ENCODE measurements around the gene ZCCHC2. TPM values are rescaled to one million over a fixed set of nuclear protein-coding genes. Genes with fewer than 3 reads are reported as not detected.

Gene ZCCHC2
- total and polyA plus RNA-seq, 10 donors = 4.7 to 55.7 (median 30.1) TPM

- no peaks in the 10 kb centered on the region for H3K36me3 ChIP-seq
- TF ChIP-seq POLR2A (IDR thresholded peaks at IDR 0.05) (no peak), CTCF (IDR thresholded peaks at IDR 0.05 in 8 of 11, conservative IDR thresholded peaks at IDR 0.05 in 3 of 11) (no peak), POLR2AphosphoS5 (IDR thresholded peaks at IDR 0.05) (no peak)
- WGBS, 5 donors = 43 to 100% (median 80%) methylated on average over 1 of the region's 1 CpG
- no peak for DNase-seq
- H3K9me3 ChIP-seq = no peaks in the 10 kb centered on the region
- intact Hi-C loops (cut with DNase I; ENCODE audit: low total_unique reads) = no loop called here
- H3K27ac ChIP-seq = no peak overlapping the region
- no peak overlapping the region for H3K4me3 ChIP-seq
- peaks cover 0 to 20% (median 0%) of the 10 kb centered on the region in 7 donors for H3K27me3 ChIP-seq (replicated peaks in 1 of 7)
- H3K4me1 ChIP-seq = no peaks in the 10 kb centered on the region
These were observed 95.9 kb downstream of the ZCCHC2 start for GRCh38 chr18:62618735-62619134.

GRCh38 chr18:62621546-62621945, 98.7 kb downstream of the ZCCHC2 start:
- no peak overlapping the region for H3K4me3 ChIP-seq
- H3K36me3 ChIP-seq = no peaks in the 10 kb centered on the region
- H3K27ac ChIP-seq = no peak overlapping the region
- intact Hi-C loops (cut with DNase I; ENCODE audit: low total_unique reads) = no loop called here
- no peaks in the 10 kb centered on the region for H3K9me3 ChIP-seq
- H3K27me3 ChIP-seq (replicated peaks in 1 of 7) = peaks cover 0 to 16% (median 0%) of the 10 kb centered on the region in 7 donors
- H3K4me1 ChIP-seq = no peaks in the 10 kb centered on the region
- no peak for TF ChIP-seq POLR2AphosphoS5 (IDR thresholded peaks at IDR 0.05)
- TF ChIP-seq POLR2A (IDR thresholded peaks at IDR 0.05) = no peak
- no peak for TF ChIP-seq CTCF (IDR thresholded peaks at IDR 0.05 in 8 of 11, conservative IDR thresholded peaks at IDR 0.05 in 3 of 11)
- DNase-seq = no peak
- 61 to 81% (median 72%) methylated on average over 12 of the region's 12 CpGs for WGBS, 5 donors

- TF ChIP-seq POLR2A (IDR thresholded peaks at IDR 0.05) = no peak
- TF ChIP-seq POLR2AphosphoS5 (IDR thresholded peaks at IDR 0.05) = no peak
- no peak for TF ChIP-seq CTCF (IDR thresholded peaks at IDR 0.05 in 8 of 11, conservative IDR thresholded peaks at IDR 0.05 in 3 of 11)
- 44 to 74% (median 63%) methylated on average over 5 of the region's 5 CpGs for WGBS, 5 donors
- Histone ChIP-seq H3K36me3 (no peaks in the 10 kb centered on the region), H3K27me3 (replicated peaks in 1 of 7) (no peaks in the 10 kb centered on the region), H3K27ac (no peak overlapping the region), H3K4me1 (no peaks in the 10 kb centered on the region), H3K4me3 (no peak overlapping the region), H3K9me3 (no peaks in the 10 kb centered on the region)
- intact Hi-C loops (cut with DNase I; ENCODE audit: low total_unique reads) = no loop called here
- no peak for DNase-seq
These were observed 102.2 kb downstream of the ZCCHC2 start for GRCh38 chr18:62625019-62625418.

Other genes starting within 250 kb of the ZCCHC2 start
- 10 to 100 TPM in 3 of 7 donors, 1 to 10 TPM in 4; 1.5 to 11.8 (median 6.4) TPM for gene TNFRSF11A, start 197.7 kb upstream of the ZCCHC2 start, total RNA-seq
- gene TNFRSF11A, start 197.7 kb upstream of the ZCCHC2 start, polyA plus RNA-seq = under 1 TPM; 0.29 to 0.57 (median 0.32) TPM
- 10 to 100 TPM in 1 of 7 donors, 1 to 10 TPM in 6; 3.8 to 10.6 (median 7.7) TPM for gene PHLPP1, start 192.5 kb downstream of the ZCCHC2 start, total RNA-seq
- gene PHLPP1, start 192.5 kb downstream of the ZCCHC2 start, polyA plus RNA-seq = 1 to 10 TPM; 1.2 to 1.4 (median 1.2) TPM